ENCODE results near the gene PRDX5.

- TF ChIP-seq CTCF (IDR thresholded peaks at IDR 0.05) (no peak), POLR2AphosphoS5 (IDR thresholded peaks at IDR 0.05; ENCODE audit: insufficient read depth in 1 of 2, low read depth in 1 of 2) (no peak), POLR2A (IDR thresholded peaks at IDR 0.05) (no peak)
Observed at GRCh38 chr11:64333556-64333955, 15.6 kb downstream of the PRDX5 start.
